ENCODE results near the gene EVC. TPM values are rescaled to one million over a fixed set of nuclear protein-coding genes. Genes with fewer than 3 reads are reported as not detected.

The EVC gene
- total and polyA plus RNA-seq, 2 of the 8 experiments (the other 6 are each of a cell fraction or from before 2014, with no cell fraction given) = 2.6 to 9.8 TPM

DNA sequence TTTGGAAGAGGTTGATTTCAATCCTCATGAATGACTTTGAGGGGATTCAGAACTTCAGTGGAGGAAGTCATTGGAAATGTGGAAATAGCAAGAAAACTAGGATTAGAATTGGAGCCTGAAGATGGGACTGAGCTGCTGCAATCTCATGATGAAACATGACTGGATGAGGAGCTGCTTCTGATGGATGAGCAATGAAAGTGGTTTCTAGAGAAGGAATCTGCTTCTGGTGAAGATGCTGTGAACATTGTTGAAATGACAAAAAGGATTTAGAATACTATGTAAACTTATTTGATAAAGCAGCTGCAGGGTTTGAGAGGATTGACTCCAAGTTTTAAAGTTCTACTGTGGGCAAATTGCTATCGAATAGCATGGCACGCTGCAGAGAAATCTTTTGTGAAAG lies 27.1 kb downstream of the EVC start (continued):
- TF ChIP-seq, protein P1, sequence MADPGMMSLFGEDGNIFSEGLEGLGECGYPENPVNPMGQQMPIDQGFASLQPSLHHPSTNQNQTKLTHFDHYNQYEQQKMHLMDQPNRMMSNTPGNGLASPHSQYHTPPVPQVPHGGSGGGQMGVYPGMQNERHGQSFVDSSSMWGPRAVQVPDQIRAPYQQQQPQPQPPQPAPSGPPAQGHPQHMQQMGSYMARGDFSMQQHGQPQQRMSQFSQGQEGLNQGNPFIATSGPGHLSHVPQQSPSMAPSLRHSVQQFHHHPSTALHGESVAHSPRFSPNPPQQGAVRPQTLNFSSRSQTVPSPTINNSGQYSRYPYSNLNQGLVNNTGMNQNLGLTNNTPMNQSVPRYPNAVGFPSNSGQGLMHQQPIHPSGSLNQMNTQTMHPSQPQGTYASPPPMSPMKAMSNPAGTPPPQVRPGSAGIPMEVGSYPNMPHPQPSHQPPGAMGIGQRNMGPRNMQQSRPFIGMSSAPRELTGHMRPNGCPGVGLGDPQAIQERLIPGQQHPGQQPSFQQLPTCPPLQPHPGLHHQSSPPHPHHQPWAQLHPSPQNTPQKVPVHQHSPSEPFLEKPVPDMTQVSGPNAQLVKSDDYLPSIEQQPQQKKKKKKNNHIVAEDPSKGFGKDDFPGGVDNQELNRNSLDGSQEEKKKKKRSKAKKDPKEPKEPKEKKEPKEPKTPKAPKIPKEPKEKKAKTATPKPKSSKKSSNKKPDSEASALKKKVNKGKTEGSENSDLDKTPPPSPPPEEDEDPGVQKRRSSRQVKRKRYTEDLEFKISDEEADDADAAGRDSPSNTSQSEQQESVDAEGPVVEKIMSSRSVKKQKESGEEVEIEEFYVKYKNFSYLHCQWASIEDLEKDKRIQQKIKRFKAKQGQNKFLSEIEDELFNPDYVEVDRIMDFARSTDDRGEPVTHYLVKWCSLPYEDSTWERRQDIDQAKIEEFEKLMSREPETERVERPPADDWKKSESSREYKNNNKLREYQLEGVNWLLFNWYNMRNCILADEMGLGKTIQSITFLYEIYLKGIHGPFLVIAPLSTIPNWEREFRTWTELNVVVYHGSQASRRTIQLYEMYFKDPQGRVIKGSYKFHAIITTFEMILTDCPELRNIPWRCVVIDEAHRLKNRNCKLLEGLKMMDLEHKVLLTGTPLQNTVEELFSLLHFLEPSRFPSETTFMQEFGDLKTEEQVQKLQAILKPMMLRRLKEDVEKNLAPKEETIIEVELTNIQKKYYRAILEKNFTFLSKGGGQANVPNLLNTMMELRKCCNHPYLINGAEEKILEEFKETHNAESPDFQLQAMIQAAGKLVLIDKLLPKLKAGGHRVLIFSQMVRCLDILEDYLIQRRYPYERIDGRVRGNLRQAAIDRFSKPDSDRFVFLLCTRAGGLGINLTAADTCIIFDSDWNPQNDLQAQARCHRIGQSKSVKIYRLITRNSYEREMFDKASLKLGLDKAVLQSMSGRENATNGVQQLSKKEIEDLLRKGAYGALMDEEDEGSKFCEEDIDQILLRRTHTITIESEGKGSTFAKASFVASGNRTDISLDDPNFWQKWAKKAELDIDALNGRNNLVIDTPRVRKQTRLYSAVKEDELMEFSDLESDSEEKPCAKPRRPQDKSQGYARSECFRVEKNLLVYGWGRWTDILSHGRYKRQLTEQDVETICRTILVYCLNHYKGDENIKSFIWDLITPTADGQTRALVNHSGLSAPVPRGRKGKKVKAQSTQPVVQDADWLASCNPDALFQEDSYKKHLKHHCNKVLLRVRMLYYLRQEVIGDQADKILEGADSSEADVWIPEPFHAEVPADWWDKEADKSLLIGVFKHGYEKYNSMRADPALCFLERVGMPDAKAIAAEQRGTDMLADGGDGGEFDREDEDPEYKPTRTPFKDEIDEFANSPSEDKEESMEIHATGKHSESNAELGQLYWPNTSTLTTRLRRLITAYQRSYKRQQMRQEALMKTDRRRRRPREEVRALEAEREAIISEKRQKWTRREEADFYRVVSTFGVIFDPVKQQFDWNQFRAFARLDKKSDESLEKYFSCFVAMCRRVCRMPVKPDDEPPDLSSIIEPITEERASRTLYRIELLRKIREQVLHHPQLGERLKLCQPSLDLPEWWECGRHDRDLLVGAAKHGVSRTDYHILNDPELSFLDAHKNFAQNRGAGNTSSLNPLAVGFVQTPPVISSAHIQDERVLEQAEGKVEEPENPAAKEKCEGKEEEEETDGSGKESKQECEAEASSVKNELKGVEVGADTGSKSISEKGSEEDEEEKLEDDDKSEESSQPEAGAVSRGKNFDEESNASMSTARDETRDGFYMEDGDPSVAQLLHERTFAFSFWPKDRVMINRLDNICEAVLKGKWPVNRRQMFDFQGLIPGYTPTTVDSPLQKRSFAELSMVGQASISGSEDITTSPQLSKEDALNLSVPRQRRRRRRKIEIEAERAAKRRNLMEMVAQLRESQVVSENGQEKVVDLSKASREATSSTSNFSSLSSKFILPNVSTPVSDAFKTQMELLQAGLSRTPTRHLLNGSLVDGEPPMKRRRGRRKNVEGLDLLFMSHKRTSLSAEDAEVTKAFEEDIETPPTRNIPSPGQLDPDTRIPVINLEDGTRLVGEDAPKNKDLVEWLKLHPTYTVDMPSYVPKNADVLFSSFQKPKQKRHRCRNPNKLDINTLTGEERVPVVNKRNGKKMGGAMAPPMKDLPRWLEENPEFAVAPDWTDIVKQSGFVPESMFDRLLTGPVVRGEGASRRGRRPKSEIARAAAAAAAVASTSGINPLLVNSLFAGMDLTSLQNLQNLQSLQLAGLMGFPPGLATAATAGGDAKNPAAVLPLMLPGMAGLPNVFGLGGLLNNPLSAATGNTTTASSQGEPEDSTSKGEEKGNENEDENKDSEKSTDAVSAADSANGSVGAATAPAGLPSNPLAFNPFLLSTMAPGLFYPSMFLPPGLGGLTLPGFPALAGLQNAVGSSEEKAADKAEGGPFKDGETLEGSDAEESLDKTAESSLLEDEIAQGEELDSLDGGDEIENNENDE (IDR thresholded peaks at IDR 0.05; ENCODE audit: insufficient replicate concordance, low read length) = no peak
- no peak for TF ChIP-seq ZNF274 (IDR thresholded peaks at IDR 0.05; ENCODE audit: borderline replicate concordance, extremely low read depth, low read length)
- TF ChIP-seq CBX5 (IDR thresholded peaks at IDR 0.05; ENCODE audit: low read depth, low read length) = no peak
- TF ChIP-seq EGR1 (IDR thresholded peaks at IDR 0.05; ENCODE audit: borderline replicate concordance, low read depth, low read length) = no peak
- TF ChIP-seq SUZ12 (IDR thresholded peaks at IDR 0.05; ENCODE audit: low read length) = no peak

Data from H1 (cell line).